Calu3 (cell line): ENCODE data around the gene BOK. TPM values are rescaled to one million over a fixed set of nuclear protein-coding genes. Genes with fewer than 3 reads are reported as not detected.

ENCODE experiments used
- BruUV-seq: library from RNA; stranded (reverse); fragments of 400-500 nt; replicated peaks from 2 replicates; lab custom pipeline; 2021; lab: Mats Ljungman, UMichigan
- CTCF ChIA-PET: fragments of 300-600 bp; sonication (Branson Sonifier 250); formaldehyde crosslinking; loops from one replicate; lab custom pipeline; 2022; ENCODE audit warnings: antibody characterized with exemption; lab: Charles Lee
- DNase-seq: peaks from one replicate; pipeline ENCODE4 v3.0.0; 2022
- H3K27ac Mint-ChIP-seq: one replicate; pipeline ENCODE4 v1.8.0; 2022; ENCODE audit warnings: mixed read lengths; ENCODE audit not compliant: unreplicated experiment
- H3K27me3 Mint-ChIP-seq: one replicate; pipeline ENCODE4 v1.8.0; 2022; ENCODE audit warnings: mixed read lengths; ENCODE audit not compliant: unreplicated experiment
- H3K36me3 Mint-ChIP-seq: one replicate; pipeline ENCODE4 v1.8.0; 2022; ENCODE audit warnings: mild to moderate bottlenecking, moderate library complexity, mixed read lengths; ENCODE audit not compliant: insufficient read depth, unreplicated experiment
- H3K4me1 Mint-ChIP-seq: one replicate; pipeline ENCODE4 v1.8.0; 2022; ENCODE audit warnings: mild to moderate bottlenecking, low read depth, mixed read lengths; ENCODE audit not compliant: unreplicated experiment
- H3K4me3 Mint-ChIP-seq: one replicate; pipeline ENCODE4 v1.8.0; 2022; ENCODE audit warnings: mild to moderate bottlenecking, low read depth, moderate library complexity, mixed read lengths; ENCODE audit not compliant: unreplicated experiment
- H3K9me3 Mint-ChIP-seq: one replicate; pipeline ENCODE4 v1.8.0; 2022; ENCODE audit warnings: low read depth, mixed read lengths; ENCODE audit not compliant: unreplicated experiment
- intact Hi-C: fragments of 100-400 bp; cut with micrococcal nuclease; formaldehyde crosslinking; loops from one replicate; pipeline ENCODE4 v1.10.0; 2022; ENCODE audit not compliant: unreplicated experiment
- total RNA-seq: library from RNA; stranded (reverse); gene quantifications from 2 replicates; pipeline ENCODE4 v1.2.3, GENCODE V29; 2022
- TF ChIP-seq, protein P1 (sequence below): fragments of 200-600 bp; IDR thresholded peaks from one replicate; pipeline ENCODE4 v1.8.0; 2022; ENCODE audit warnings: antibody characterized with exemption; ENCODE audit not compliant: unreplicated experiment

Gene BOK
- total RNA-seq, 1 experiment from 2014 or later: 30.1 TPM

DNA sequence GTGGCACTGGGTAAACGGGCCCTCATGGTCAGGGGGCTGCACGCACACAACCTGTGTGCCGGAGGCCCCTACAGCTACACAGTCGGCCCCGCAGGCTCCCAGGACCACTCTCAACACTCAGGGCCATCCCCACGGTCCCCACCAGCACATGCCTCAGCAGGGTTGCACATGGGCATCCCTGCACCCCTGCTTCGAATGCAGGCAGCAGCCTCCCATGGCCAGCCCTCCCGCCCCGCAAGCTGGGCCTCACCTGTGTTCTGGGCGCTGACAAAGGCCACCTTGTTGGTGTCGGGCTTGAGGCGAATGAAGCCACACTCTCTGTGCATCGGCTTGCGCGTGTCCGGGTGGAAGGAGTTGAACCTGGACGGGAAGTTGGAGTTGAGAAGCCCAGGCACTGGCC is 44.2 kb downstream of the BOK start:
- Mint-ChIP-seq H3K4me3 (no peak overlapping the region), H3K36me3 (peaks cover 17% of the 10 kb centered on the region), H3K27me3 (no peaks in the 10 kb centered on the region), H3K27ac (no peak overlapping the region), H3K4me1 (no peaks in the 10 kb centered on the region), H3K9me3 (no peaks in the 10 kb centered on the region)
- no TSS peak for BruUV-seq
- CTCF ChIA-PET: no interaction called here
- intact Hi-C loops: no loop called here
- TF ChIP-seq, protein P1, sequence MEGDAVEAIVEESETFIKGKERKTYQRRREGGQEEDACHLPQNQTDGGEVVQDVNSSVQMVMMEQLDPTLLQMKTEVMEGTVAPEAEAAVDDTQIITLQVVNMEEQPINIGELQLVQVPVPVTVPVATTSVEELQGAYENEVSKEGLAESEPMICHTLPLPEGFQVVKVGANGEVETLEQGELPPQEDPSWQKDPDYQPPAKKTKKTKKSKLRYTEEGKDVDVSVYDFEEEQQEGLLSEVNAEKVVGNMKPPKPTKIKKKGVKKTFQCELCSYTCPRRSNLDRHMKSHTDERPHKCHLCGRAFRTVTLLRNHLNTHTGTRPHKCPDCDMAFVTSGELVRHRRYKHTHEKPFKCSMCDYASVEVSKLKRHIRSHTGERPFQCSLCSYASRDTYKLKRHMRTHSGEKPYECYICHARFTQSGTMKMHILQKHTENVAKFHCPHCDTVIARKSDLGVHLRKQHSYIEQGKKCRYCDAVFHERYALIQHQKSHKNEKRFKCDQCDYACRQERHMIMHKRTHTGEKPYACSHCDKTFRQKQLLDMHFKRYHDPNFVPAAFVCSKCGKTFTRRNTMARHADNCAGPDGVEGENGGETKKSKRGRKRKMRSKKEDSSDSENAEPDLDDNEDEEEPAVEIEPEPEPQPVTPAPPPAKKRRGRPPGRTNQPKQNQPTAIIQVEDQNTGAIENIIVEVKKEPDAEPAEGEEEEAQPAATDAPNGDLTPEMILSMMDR: no peak
- no peak for DNase-seq

DNA sequence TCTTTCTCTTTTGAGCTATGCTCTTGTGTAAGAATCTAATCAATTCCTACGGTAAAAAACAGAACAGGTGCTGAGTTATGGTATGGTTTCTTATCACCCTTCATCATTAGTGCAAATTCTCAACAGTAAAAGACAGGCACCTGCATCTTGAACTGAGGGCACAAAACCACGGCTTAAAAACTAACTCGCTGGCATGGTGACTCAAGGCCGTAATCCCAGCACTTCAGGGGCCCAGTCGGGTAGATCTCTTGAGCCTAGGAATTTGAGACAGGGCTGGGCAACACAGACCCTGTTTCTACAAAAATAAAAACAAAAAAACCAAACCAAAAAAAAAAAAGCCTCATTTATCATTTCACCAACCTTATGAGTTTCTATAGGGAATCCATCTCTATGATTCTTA is 45.1 kb downstream of the BOK start:
- intact Hi-C loops: no loop called here
- DNase-seq: no peak
- no peak overlapping the region for H3K4me3 Mint-ChIP-seq
- BruUV-seq: no TSS peak
- CTCF ChIA-PET: no interaction called here
- TF ChIP-seq, protein P1: no peak
- no peaks in the 10 kb centered on the region for H3K4me1 Mint-ChIP-seq
- no peak overlapping the region for H3K27ac Mint-ChIP-seq
- peaks cover 18% of the 10 kb centered on the region for H3K36me3 Mint-ChIP-seq
- no peaks in the 10 kb centered on the region for H3K27me3 Mint-ChIP-seq
- no peaks in the 10 kb centered on the region for H3K9me3 Mint-ChIP-seq

DNA sequence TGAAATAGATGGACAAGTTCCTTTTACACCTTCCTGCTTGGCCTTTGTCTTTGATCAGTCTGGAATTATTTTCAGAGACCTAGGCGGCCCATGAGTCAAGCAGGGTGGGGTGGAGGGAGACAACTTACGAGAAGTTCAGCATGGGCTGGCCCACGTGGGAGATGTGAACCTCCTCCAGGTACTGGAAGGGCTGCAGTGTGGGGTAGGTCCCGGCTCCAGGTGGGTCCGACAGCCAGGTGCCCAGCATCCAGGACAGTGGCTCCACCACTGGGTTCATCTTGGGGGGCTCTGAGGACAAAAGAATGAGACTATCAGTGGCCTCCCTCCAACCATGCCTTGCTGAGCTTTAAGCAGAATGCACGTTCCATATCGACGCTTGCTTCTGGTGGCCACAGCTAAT is 47.6 kb downstream of the BOK start:
- no peaks in the 10 kb centered on the region for H3K9me3 Mint-ChIP-seq
- no peak overlapping the region for H3K27ac Mint-ChIP-seq
- no peak overlapping the region for H3K4me3 Mint-ChIP-seq
- TF ChIP-seq, protein P1: no peak
- intact Hi-C loops: no loop called here
- peaks cover 31% of the 10 kb centered on the region for H3K36me3 Mint-ChIP-seq
- no TSS peak for BruUV-seq
- peaks cover 8% of the 10 kb centered on the region for H3K4me1 Mint-ChIP-seq
- H3K27me3 Mint-ChIP-seq: no peaks in the 10 kb centered on the region
- CTCF ChIA-PET: no interaction called here
- no peak for DNase-seq

DNA sequence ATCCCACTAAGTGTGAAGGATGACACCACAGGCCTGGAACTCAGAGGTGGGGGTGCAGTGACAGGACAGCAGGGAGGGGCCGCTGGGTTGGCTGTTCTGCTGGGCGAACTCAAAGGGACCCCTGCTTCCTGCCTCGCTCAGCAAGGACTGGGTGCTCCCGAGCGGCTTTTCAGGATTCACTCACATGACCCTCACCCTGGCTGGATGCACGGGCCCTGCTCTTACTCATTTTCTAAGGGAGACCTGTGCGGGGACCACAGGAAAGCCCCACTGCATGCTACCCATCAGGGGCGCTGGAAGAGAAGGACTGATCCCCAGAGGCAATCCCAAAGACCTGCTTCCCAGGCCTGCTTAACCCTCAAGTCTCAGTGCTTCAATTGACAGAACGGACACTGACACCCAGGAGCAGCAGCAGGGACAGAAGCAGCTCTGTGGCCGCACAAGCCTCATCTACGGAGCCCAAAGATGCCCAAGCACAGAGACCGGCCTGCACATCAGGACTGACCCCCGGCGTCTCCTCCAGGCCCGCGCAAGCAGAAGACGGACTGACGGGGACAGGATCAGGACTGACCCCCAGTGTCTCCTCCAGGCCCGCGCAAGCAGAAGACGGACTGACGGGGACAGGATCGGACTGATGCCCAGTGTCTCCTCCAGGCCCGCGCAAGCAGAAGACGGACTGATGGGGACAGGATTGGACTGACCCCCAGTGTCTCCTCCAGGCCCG is 48.8 kb downstream of the BOK start:
- no peak for DNase-seq
- Mint-ChIP-seq H3K27ac (no peak overlapping the region), H3K4me3 (no peak overlapping the region), H3K27me3 (no peaks in the 10 kb centered on the region), H3K9me3 (no peaks in the 10 kb centered on the region), H3K36me3 (peaks cover 27% of the 10 kb centered on the region), H3K4me1 (peaks cover 8% of the 10 kb centered on the region)
- TF ChIP-seq, protein P1: no peak
- no TSS peak for BruUV-seq
- intact Hi-C loops: no loop called here
- CTCF ChIA-PET: no interaction called here
